Thoracic aorta (tissue), 2 donors: ENCODE data around the gene BTBD16. TPM values are rescaled to one million over a fixed set of nuclear protein-coding genes. Genes with fewer than 3 reads are reported as not detected.

ENCODE experiments used
- ATAC-seq: fragments of 150-250 bp; one replicate; pipeline ENCODE4 v1.8.0; 2017; ENCODE audit warnings: low read depth; ENCODE audit not compliant: insufficient number of reproducible peaks, low FRiP score
- DNase-seq: peaks from one replicate; pipeline ENCODE4 v3.0.0-alpha.2; 2020; ENCODE audit warnings: low spot score
- H3K27ac ChIP-seq, 2 donors: fragments of 200-600 bp; sonication (generic); 1 replicate in 1 of 2; 2 replicates in 1 of 2; pipeline ENCODE4 v1.5.1; 2016; ENCODE audit warnings: mild to moderate bottlenecking in 2 of 2, moderate library complexity in 2 of 2
- H3K27me3 ChIP-seq: fragments of 200-600 bp; sonication (generic); replicated peaks from 2 replicates; pipeline ENCODE4 v1.6.0; 2016; ENCODE audit warnings: mild to moderate bottlenecking; ENCODE audit not compliant: insufficient read depth
- H3K36me3 ChIP-seq: fragments of 200-600 bp; sonication (generic); one replicate; pipeline ENCODE4 v1.5.1; 2016
- H3K4me1 ChIP-seq, 2 donors: fragments of 200-600 bp; sonication (generic); 1 replicate in 1 of 2; 2 replicates in 1 of 2; pipeline versions ENCODE4 v1.5.1 to v1.6.0; 2016; ENCODE audit warnings: low read depth in 2 of 2, mild to moderate bottlenecking in 1 of 2; ENCODE audit not compliant: control insufficient read depth in 1 of 2
- H3K4me3 ChIP-seq: fragments of 200-600 bp; sonication (generic); 2 replicates; pipeline ENCODE4 v1.5.1; 2016; ENCODE audit warnings: mild to moderate bottlenecking
- H3K9me3 ChIP-seq: fragments of 200-600 bp; sonication (generic); 2 replicates; pipeline ENCODE4 v1.5.1; 2016
- CTCF ChIP-seq: fragments of 200-600 bp; sonication (generic); IDR thresholded peaks from one replicate; pipeline ENCODE4 v1.5.1; 2019; ENCODE audit warnings: antibody characterized with exemption
- total RNA-seq, 2 donors: library from RNA; depleted of rRNA; stranded (reverse); fragments of >200 nt; gene quantifications; one replicate each; pipeline versions ENCODE4 v1.1.0 to v1.2.3, GENCODE V29; 2016

Gene BTBD16
- total RNA-seq, 2 donors from 2014 or later, result not detected

- DNase-seq (no peak), ATAC-seq (no peak)
- H3K4me1 ChIP-seq, result no peaks in the 10 kb centered on the region
- H3K36me3 ChIP-seq, result no peaks in the 10 kb centered on the region
- H3K4me3 ChIP-seq, result no peak overlapping the region
- no peak overlapping the region for H3K27ac ChIP-seq
- no peak for TF ChIP-seq CTCF
- no peaks in the 10 kb centered on the region for H3K27me3 ChIP-seq
- no peaks in the 10 kb centered on the region for H3K9me3 ChIP-seq
These were observed 110.6 kb downstream of the BTBD16 start for GRCh38 chr10:122381680-122382079.

GRCh38 chr10:122386514-122386913 lies 115.4 kb downstream of the BTBD16 start:
- ATAC-seq, result no peak

GRCh38 chr10:122387572-122387971 lies 116.5 kb downstream of the BTBD16 start:
- no peak for TF ChIP-seq CTCF
- peaks cover 6% of the 10 kb centered on the region for H3K36me3 ChIP-seq
- DNase-seq (no peak), ATAC-seq (no peak)
- peaks cover 12 to 13% of the 10 kb centered on the region in 2 donors for H3K4me1 ChIP-seq
- no peak overlapping the region for H3K4me3 ChIP-seq
- H3K27me3 ChIP-seq, result no peaks in the 10 kb centered on the region
- H3K9me3 ChIP-seq, result no peaks in the 10 kb centered on the region
- no peak overlapping the region for H3K27ac ChIP-seq

More at GRCh38 chr10:122386514-122386913, 115.4 kb downstream of the BTBD16 start:
- Histone ChIP-seq H3K27ac (no peak overlapping the region), H3K36me3 (peaks cover 6% of the 10 kb centered on the region), H3K9me3 (no peaks in the 10 kb centered on the region), H3K4me1 (peaks cover 2 to 5% of the 10 kb centered on the region in 2 donors), H3K4me3 (no peak overlapping the region), H3K27me3 (no peaks in the 10 kb centered on the region)
- DNase-seq, result no peak
- no peak for TF ChIP-seq CTCF

Other genes with a start within 250 kb of the BTBD16 start
- 10 to 100 TPM; 22.3 to 46.8 TPM for gene PLEKHA1, start 103.4 kb downstream of the BTBD16 start, total RNA-seq
- gene ARMS2, start 183.4 kb downstream of the BTBD16 start, total RNA-seq, result not detected
- 100 to 1,000 TPM; 282 to 473 TPM for gene HTRA1, start 190.3 kb downstream of the BTBD16 start, total RNA-seq